ENCODE results near the gene NPSR1. TPM values are rescaled to one million over a fixed set of nuclear protein-coding genes. Genes with fewer than 3 reads are reported as not detected.

Gene NPSR1
- total RNA-seq, 1 experiment from 2014 or later = not detected

- no peak overlapping the region for H3K18ac ChIP-seq (ENCODE audit: insufficient read length, low read depth, low read length)
These were observed 172.4 kb downstream of the NPSR1 start for GRCh38 chr7:34830390-34830789.

More at GRCh38 chr7:34830390-34830789, 172.4 kb downstream of the NPSR1 start:
- no peak for TF ChIP-seq CTCF (conservative IDR thresholded peaks at IDR 0.05)
- Histone ChIP-seq H3K9me3 (ENCODE audit: control insufficient read depth, low read depth, low read length) (no peaks in the 10 kb centered on the region), H2BK120ac (ENCODE audit: low read depth, low read length, poor library complexity, severe bottlenecking) (no peak overlapping the region), H2AK5ac (ENCODE audit: insufficient read length, low read length) (no peak overlapping the region), H3K79me1 (ENCODE audit: insufficient read depth, low read depth, low read length, poor library complexity, severe bottlenecking) (no peaks in the 10 kb centered on the region), H4K91ac (ENCODE audit: insufficient read length, low read depth, low read length) (no peak overlapping the region), H3K56ac (ENCODE audit: insufficient read length, low read depth, low read length) (no peak overlapping the region), H2BK12ac (ENCODE audit: insufficient read length, low read depth, low read length) (no peak overlapping the region), H3K23me2 (ENCODE audit: insufficient read length, low read depth, low read length, poor library complexity, severe bottlenecking) (no peaks in the 10 kb centered on the region), H3K4me2 (ENCODE audit: insufficient read depth, insufficient read length, low read length) (no peak overlapping the region), H3K4me1 (ENCODE audit: insufficient read depth, low read length) (no peaks in the 10 kb centered on the region), H3K27me3 (ENCODE audit: insufficient read depth, low read length) (no peaks in the 10 kb centered on the region), H2BK15ac (ENCODE audit: low read depth, low read length) (no peak overlapping the region), H3K27ac (ENCODE audit: insufficient read length, low read depth, low read length) (no peak overlapping the region), H3K4ac (ENCODE audit: low read depth, low read length) (no peak overlapping the region), H4K20me1 (ENCODE audit: control insufficient read depth, insufficient read depth, insufficient read length) (no peaks in the 10 kb centered on the region), H2AFZ (ENCODE audit: low read length) (no peak overlapping the region), H3K23ac (ENCODE audit: insufficient read length, low read depth, low read length) (no peak overlapping the region), H3T11ph (ENCODE audit: low read length) (no peak overlapping the region), H3K79me2 (ENCODE audit: insufficient read depth, low read length) (no peaks in the 10 kb centered on the region), H4K8ac (replicated peaks; ENCODE audit: insufficient read length, low read depth, low read length) (no peak overlapping the region), H3K9ac (ENCODE audit: extremely low read depth, insufficient read length, low read length) (no peak overlapping the region), H2BK20ac (ENCODE audit: low read depth, low read length, poor library complexity, severe bottlenecking) (no peak overlapping the region), H2BK5ac (ENCODE audit: insufficient read length, low read length) (no peak overlapping the region), H4K5ac (ENCODE audit: insufficient read length, low read depth, low read length) (no peak overlapping the region), H3K14ac (ENCODE audit: insufficient read depth, low read length) (no peak overlapping the region)
- H3K4me3 Mint-ChIP-seq = no peak overlapping the region
- no peaks in the 10 kb centered on the region for H3K4me1 Mint-ChIP-seq
- no peak for DNase-seq
- H3K27me3 Mint-ChIP-seq (ENCODE audit: low read depth) = no peaks in the 10 kb centered on the region
- no CpG with 5 or more reads among the region's 3 CpGs for WGBS (ENCODE audit: extremely low coverage, insufficient read length, low lambda C conversion rate)
- H3K36me3 Mint-ChIP-seq (ENCODE audit: insufficient read depth in 1 of 3, low read depth in 3 of 3) = no peaks in the 10 kb centered on the region
- no peaks in the 10 kb centered on the region for H3K9me3 Mint-ChIP-seq
- H3K27ac Mint-ChIP-seq = no peak overlapping the region
